Heart left ventricle (tissue), 13 donors: ENCODE data around the gene LAMA1.

Experiments used
- CTCF ChIP-seq, 12 donors: fragments of 200-600 bp; sonication (generic) in 4 of 12; IDR thresholded peaks; one replicate each; pipeline versions ENCODE4 v1.5.0 to v1.8.0; 2018 to 2022; ENCODE audit warnings: antibody characterized with exemption in 12 of 12, mild to moderate bottlenecking in 5 of 12
- POLR2A ChIP-seq, 2 donors: fragments of 450-650 bp; IDR thresholded peaks; one replicate each; pipeline ENCODE4 v1.6.1; 2017; ENCODE audit warnings: antibody characterized with exemption in 2 of 2, mild to moderate bottlenecking in 2 of 2, moderate library complexity in 2 of 2
- donor health status: ischemic (EF 13 %, LVEDD 7.1; RV severe dilation, severe dysfunction).
- donor health status: DM: no; HTN: yes; CAD: no.
- donor health status: DM: no; HTN: no; CAD: no.
- donor health status: ischemic (EF 25% LVEDD 6.9; RV normal size, moderate dysfunction).
- donor health status: ischemic (EF 25% LVEDD 5.7; RV mildly dilated, moderate dysfunction).
- donor health status: ischemic (EF 35%, LVEDD 5.7; RV mildly dilated, moderate dysfunction).
- donor health status: nonischemic (EF 11% LVEDD 7.7; RV severe dilation, severe dysfunction).
- donor health status: DM: yes; HTN: yes; CAD: no.
- donor health status: PGD.
- donor health status: ischemic (EF 29% LVEDD 5.4; RV normal size, mild dysfunction).
- donor health status: nonischemic (EF 23%, LVEDD 6.1; RV moderate dilation, normal function).

- TF ChIP-seq POLR2A (IDR thresholded peaks at IDR 0.05) (no peak), CTCF (IDR thresholded peaks at IDR 0.05) (no peak)
Measured at GRCh38 chr18:7028625-7029024, 89.0 kb downstream of the LAMA1 start.
